Ishikawa (cell line): Measurements from ENCODE around the gene CLIP3.

Source experiments
- CREB1 ChIP-seq: IDR thresholded peaks from 2 replicates; pipeline ENCODE4 v1.6.1; 2012; ENCODE audit warnings: low read depth
- EP300 ChIP-seq: IDR thresholded peaks from 2 replicates; pipeline ENCODE4 v1.6.1; 2012; ENCODE audit warnings: borderline replicate concordance
- MAX ChIP-seq: IDR thresholded peaks from 2 replicates; pipeline ENCODE4 v1.6.1; 2012
- NFIC ChIP-seq: IDR thresholded peaks from 2 replicates; pipeline ENCODE4 v1.6.1; 2012
- TAF1 ChIP-seq: IDR thresholded peaks from 2 replicates; pipeline ENCODE4 v1.6.1; 2012; ENCODE audit warnings: low read depth, mild to moderate bottlenecking
- TCF12 ChIP-seq: IDR thresholded peaks from 2 replicates; pipeline ENCODE4 v1.6.1; 2012; ENCODE audit warnings: low read depth
- YY1 ChIP-seq: IDR thresholded peaks from 2 replicates; pipeline ENCODE4 v1.6.1; 2012; ENCODE audit warnings: low read depth
- ZBTB7A ChIP-seq: IDR thresholded peaks from 2 replicates; pipeline ENCODE4 v1.6.1; 2012; ENCODE audit warnings: low read depth
- TF ChIP-seq, protein P1 (sequence below): IDR thresholded peaks from 2 replicates; pipeline ENCODE4 v1.6.1; 2012; ENCODE audit warnings: low read depth, mild to moderate bottlenecking

DNA sequence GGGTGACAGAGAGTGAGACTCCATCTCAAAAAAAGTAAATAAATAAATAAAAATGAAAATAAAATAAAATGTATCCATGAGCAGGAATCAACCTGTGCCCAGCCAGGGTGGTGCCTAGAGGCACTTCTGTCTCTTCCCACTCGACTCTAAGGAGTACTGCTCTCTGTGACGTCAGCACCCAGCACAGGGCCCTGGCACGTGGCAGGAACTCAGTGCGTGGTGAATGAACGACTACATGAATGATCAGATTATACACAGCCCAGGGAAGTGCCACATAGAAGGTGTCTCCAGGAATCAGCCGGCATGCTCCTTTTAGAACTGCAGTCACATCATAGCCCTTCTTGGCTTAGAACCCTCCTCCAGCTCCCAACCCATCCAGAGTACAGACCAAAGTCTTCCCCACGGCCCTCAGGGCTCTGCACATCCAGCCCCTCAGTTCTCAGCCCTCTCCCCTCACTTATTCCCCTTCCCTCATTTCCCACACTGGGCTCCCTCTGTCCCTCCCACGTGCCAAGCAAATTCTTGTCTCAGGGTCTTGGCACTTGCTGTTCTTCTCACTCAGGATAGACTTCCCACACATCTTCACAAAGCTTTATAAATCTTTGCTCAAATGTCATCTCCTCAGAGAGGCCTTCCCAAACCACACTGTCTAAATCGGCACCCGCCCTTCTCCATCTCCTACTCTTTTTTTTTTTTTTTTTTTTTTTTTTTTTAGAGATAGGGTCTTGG is 4.2 kb downstream of the CLIP3 start:
- TF ChIP-seq ZBTB7A: no peak
- TF ChIP-seq TAF1: no peak
- no peak for TF ChIP-seq NFIC
- no peak for TF ChIP-seq MAX
- TF ChIP-seq YY1: no peak
- TF ChIP-seq EP300: no peak
- TF ChIP-seq, protein P1, sequence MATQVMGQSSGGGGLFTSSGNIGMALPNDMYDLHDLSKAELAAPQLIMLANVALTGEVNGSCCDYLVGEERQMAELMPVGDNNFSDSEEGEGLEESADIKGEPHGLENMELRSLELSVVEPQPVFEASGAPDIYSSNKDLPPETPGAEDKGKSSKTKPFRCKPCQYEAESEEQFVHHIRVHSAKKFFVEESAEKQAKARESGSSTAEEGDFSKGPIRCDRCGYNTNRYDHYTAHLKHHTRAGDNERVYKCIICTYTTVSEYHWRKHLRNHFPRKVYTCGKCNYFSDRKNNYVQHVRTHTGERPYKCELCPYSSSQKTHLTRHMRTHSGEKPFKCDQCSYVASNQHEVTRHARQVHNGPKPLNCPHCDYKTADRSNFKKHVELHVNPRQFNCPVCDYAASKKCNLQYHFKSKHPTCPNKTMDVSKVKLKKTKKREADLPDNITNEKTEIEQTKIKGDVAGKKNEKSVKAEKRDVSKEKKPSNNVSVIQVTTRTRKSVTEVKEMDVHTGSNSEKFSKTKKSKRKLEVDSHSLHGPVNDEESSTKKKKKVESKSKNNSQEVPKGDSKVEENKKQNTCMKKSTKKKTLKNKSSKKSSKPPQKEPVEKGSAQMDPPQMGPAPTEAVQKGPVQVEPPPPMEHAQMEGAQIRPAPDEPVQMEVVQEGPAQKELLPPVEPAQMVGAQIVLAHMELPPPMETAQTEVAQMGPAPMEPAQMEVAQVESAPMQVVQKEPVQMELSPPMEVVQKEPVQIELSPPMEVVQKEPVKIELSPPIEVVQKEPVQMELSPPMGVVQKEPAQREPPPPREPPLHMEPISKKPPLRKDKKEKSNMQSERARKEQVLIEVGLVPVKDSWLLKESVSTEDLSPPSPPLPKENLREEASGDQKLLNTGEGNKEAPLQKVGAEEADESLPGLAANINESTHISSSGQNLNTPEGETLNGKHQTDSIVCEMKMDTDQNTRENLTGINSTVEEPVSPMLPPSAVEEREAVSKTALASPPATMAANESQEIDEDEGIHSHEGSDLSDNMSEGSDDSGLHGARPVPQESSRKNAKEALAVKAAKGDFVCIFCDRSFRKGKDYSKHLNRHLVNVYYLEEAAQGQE: no peak
- TF ChIP-seq TCF12: no peak
- TF ChIP-seq CREB1: no peak
